HepG2 (cell line): Measurements from ENCODE around the gene PCSK6. TPM values are rescaled to one million over a fixed set of nuclear protein-coding genes. Genes with fewer than 3 reads are reported as not detected.

Experiments used
- CHCHD3 ChIP-seq: sonication (generic); formaldehyde crosslinking; IDR thresholded peaks from 2 replicates; pipeline ENCODE4 v1.8.0; 2022; ENCODE audit warnings: mild to moderate bottlenecking, missing genetic modification reagents, moderate library complexity
- EZH2 ChIP-seq: conservative IDR thresholded peaks from 2 replicates; pipeline ENCODE4 v1.6.1; 2012; ENCODE audit warnings: mild to moderate bottlenecking, low read depth, low read length, moderate library complexity
- HDAC6 ChIP-seq: fragments of 200-600 bp; sonication (generic); IDR thresholded peaks from 2 replicates; pipeline ENCODE4 v1.7.0; 2017; ENCODE audit warnings: mild to moderate bottlenecking, antibody characterized with exemption, low read length, low read depth
- HNF4G ChIP-seq, 2 experiments: sonication (generic) in 1 of 2; formaldehyde crosslinking in 1 of 2; IDR thresholded peaks; 2 replicates each; pipeline versions ENCODE4 v1.4.0 to v1.6.1; 2011 to 2020; ENCODE audit warnings: borderline replicate concordance in 2 of 2, low read depth in 2 of 2, mild to moderate bottlenecking in 2 of 2, low read length in 1 of 2, missing genetic modification reagents in 1 of 2, moderate library complexity in 1 of 2
- HOXA7 ChIP-seq: sonication (generic); formaldehyde crosslinking; IDR thresholded peaks from 2 replicates; pipeline ENCODE4 v1.8.1; 2022; ENCODE audit warnings: mild to moderate bottlenecking, missing genetic modification reagents, moderate library complexity
- HOXD1 ChIP-seq: sonication (generic); formaldehyde crosslinking; IDR thresholded peaks from 2 replicates; pipeline ENCODE4 v1.5.0; 2020; ENCODE audit warnings: missing genetic modification reagents
- IKZF1 ChIP-seq: fragments of 450-650 bp; IDR thresholded peaks from 2 replicates; pipeline ENCODE4 v1.7.1; 2016
- KLF15 ChIP-seq: sonication (generic); formaldehyde crosslinking; IDR thresholded peaks from 2 replicates; pipeline ENCODE4 v1.8.1; 2023; ENCODE audit warnings: borderline replicate concordance, mild to moderate bottlenecking, inconsistent platforms, missing genetic modification reagents, mixed read lengths
- KLF9 ChIP-seq: IDR thresholded peaks from 2 replicates; pipeline ENCODE4 v1.6.1; 2016; ENCODE audit warnings: low read depth
- MTA3 ChIP-seq: sonication (generic); formaldehyde crosslinking; IDR thresholded peaks from 2 replicates; pipeline ENCODE4 v1.4.0; 2020; ENCODE audit warnings: missing genetic modification reagents
- MZF1 ChIP-seq: sonication (generic); formaldehyde crosslinking; IDR thresholded peaks from 2 replicates; pipeline ENCODE4 v1.8.1; 2023; ENCODE audit warnings: mild to moderate bottlenecking, missing genetic modification reagents, borderline replicate concordance
- NPAS2 ChIP-seq: sonication (generic); formaldehyde crosslinking; IDR thresholded peaks from 2 replicates; pipeline ENCODE4 v1.8.0; 2022; ENCODE audit warnings: mild to moderate bottlenecking, missing genetic modification reagents, borderline replicate concordance
- REXO4 ChIP-seq: sonication (generic); formaldehyde crosslinking; IDR thresholded peaks from 2 replicates; pipeline ENCODE4 v1.8.0; 2022; ENCODE audit warnings: missing genetic modification reagents, mild to moderate bottlenecking, borderline replicate concordance
- RFX5 ChIP-seq: IDR thresholded peaks from 2 replicates; pipeline ENCODE4 v1.6.1; 2011; ENCODE audit warnings: low read depth, low read length, improper control_type of control experiment
- ZKSCAN5 ChIP-seq: sonication (generic); formaldehyde crosslinking; IDR thresholded peaks from 2 replicates; pipeline ENCODE4 v1.5.1; 2020; ENCODE audit warnings: mild to moderate bottlenecking, missing genetic modification reagents
- ZNF256 ChIP-seq: sonication (generic); formaldehyde crosslinking; conservative IDR thresholded peaks from 2 replicates; pipeline ENCODE4 v1.4.0; 2020; ENCODE audit warnings: missing genetic modification reagents
- ZNF263 ChIP-seq: sonication (generic); formaldehyde crosslinking; IDR thresholded peaks from 2 replicates; pipeline ENCODE4 v1.4.0; 2020; ENCODE audit warnings: missing genetic modification reagents
- ZNF30 ChIP-seq: sonication (generic); formaldehyde crosslinking; IDR thresholded peaks from 2 replicates; pipeline ENCODE4 v1.5.0; 2020; ENCODE audit warnings: mild to moderate bottlenecking, missing genetic modification reagents
- ZNF34 ChIP-seq: sonication (generic); formaldehyde crosslinking; IDR thresholded peaks from 2 replicates; pipeline ENCODE4 v1.4.0; 2020; ENCODE audit warnings: mild to moderate bottlenecking, missing genetic modification reagents, borderline replicate concordance
- ZNF367 ChIP-seq: sonication (generic); formaldehyde crosslinking; IDR thresholded peaks from 2 replicates; pipeline ENCODE4 v1.4.0; 2020; ENCODE audit warnings: missing genetic modification reagents, borderline replicate concordance
- ZNF383 ChIP-seq: sonication (generic); formaldehyde crosslinking; IDR thresholded peaks from 2 replicates; pipeline ENCODE4 v1.4.0; 2020; ENCODE audit warnings: missing genetic modification reagents, mild to moderate bottlenecking, borderline replicate concordance
- ZNF629 ChIP-seq: sonication (generic); formaldehyde crosslinking; conservative IDR thresholded peaks from 2 replicates; pipeline ENCODE4 v1.5.0; 2020; ENCODE audit warnings: missing genetic modification reagents
- ZNF777 ChIP-seq: sonication (generic); formaldehyde crosslinking; IDR thresholded peaks from 2 replicates; pipeline ENCODE4 v1.4.0; 2020; ENCODE audit warnings: missing genetic modification reagents
- ZNF782 ChIP-seq: sonication (generic); formaldehyde crosslinking; IDR thresholded peaks from 2 replicates; pipeline ENCODE4 v1.4.0; 2020; ENCODE audit warnings: missing genetic modification reagents, mild to moderate bottlenecking, borderline replicate concordance
- polyA plus RNA-seq, 8 experiments: library from polyadenylated mRNA; depleted of rRNA in 3 of 8; stranded (reverse) in 7 of 8; unstranded in 1 of 8; fragments of >200 nt; fragmentation: Illumina TruSeq in 4 of 8; extraction: Trizol in 4 of 8; gene quantifications; 2 replicates each; pipeline versions ENCODE4 v1.2.1 to v1.2.3, GENCODE V29; 2011 to 2016; ENCODE audit warnings: low read depth in 4 of 8, missing spikeins in 1 of 8, mixed read lengths in 1 of 8; ENCODE audit not compliant: insufficient read depth in 1 of 8
- total RNA-seq, 5 experiments: library from RNA; depleted of rRNA; stranded (reverse); fragments of >200 nt; fragmentation: Illumina TruSeq; extraction: Trizol; gene quantifications; 2 replicates each; pipeline ENCODE4 v1.2.3, GENCODE V29; 2016; ENCODE audit warnings: low read depth in 1 of 5
- TF ChIP-seq, protein P1 (sequence below): sonication (generic); formaldehyde crosslinking; IDR thresholded peaks from 2 replicates; pipeline ENCODE4 v1.8.1; 2023; ENCODE audit warnings: mild to moderate bottlenecking, inconsistent platforms, moderate library complexity, missing genetic modification reagents, borderline replicate concordance
- TF ChIP-seq, protein P2 (sequence below): sonication (generic); formaldehyde crosslinking; IDR thresholded peaks from 2 replicates; pipeline ENCODE4 v1.5.0; 2020; ENCODE audit warnings: missing genetic modification reagents, mild to moderate bottlenecking, borderline replicate concordance
- TF ChIP-seq, protein P3 (sequence below): IDR thresholded peaks from 2 replicates; pipeline ENCODE4 v1.6.1; 2016; ENCODE audit warnings: missing compliant biosample characterization, missing genetic modification reagents, borderline replicate concordance

PCSK6 gene
- total and polyA plus RNA-seq, 2 of the 13 experiments (the other 11 are each of a cell fraction or from before 2014, with no cell fraction given): 56.5 to 155 TPM

DNA sequence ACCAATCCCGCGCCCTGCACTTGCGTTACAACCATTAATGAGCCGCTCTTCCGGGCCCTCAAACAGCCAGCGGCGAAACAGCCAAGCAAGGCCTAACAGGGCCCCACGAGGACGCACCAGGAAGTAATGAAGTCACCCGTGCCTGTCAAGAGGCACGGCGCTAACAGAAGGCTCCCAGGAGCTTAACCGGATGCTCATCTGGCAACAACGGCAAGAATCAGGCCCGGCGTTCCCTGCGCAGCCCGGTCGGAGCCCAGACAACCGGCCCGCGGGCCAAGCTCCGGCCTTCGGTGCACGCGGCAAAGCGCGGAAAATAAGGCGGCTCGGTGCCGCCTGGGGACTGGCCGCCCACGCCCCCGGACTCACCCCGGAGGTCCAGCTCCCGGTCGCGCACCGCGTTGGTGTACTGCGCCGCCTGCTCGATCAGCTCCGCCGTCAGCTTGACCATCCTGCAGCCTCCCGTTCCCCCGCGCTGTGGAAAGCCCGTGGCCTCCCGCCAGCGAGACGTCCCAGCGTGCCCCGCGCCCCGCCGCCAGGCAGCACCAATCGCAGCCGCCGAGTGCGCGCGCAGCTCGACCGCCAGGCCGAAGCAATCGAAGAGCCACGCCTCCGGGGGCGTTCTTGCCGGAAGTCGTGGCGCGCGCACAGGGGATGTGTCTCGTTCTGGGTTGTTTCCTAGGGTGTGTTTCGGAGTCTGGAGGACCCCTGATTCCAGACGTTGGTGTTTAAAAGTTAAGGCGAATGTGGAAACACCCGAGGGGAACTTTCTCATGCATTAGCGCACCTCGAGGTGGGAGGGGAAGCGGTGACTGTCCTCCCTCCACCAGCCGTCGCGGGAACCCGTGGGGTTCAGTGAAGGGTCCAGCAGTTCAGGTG lies 194.5 kb downstream of the PCSK6 start, which contains the start of gene SNRPA1 (continued):
- TF ChIP-seq KLF9: no peak
- TF ChIP-seq, protein P1, sequence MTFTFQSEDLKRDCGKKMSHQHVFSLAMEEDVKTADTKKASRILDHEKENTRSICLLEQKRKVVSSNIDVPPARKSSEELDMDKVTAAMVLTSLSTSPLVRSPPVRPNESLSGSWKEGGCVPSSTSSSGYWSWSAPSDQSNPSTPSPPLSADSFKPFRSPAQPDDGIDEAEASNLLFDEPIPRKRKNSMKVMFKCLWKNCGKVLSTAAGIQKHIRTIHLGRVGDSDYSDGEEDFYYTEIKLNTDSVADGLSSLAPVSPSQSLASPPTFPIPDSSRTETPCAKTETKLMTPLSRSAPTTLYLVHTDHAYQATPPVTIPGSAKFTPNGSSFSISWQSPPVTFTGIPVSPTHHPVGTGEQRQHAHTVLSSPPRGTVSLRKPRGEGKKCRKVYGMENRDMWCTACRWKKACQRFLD (CRISPR knock-in tag): peak; percentile 79; the same call in 1 of the 2 replicates
- peak; percentile 22; the same call in 1 of the 2 replicates for TF ChIP-seq HNF4G (IDR thresholded peaks at IDR 0.05; ENCODE audit: borderline replicate concordance, low read depth, low read length)
- peak; percentile 57; the same call in 1 of the 2 replicates for TF ChIP-seq HNF4G (CRISPR knock-in tag; IDR thresholded peaks at IDR 0.05; ENCODE audit: borderline replicate concordance, low read depth)
- no peak for TF ChIP-seq MTA3 (CRISPR knock-in tag)
- TF ChIP-seq ZNF256: no peak; the same call in 1 of the 2 replicates
- TF ChIP-seq ZNF34 (CRISPR knock-in tag): peak; percentile 98; the same call in 1 of the 2 replicates
- peak; percentile 34; the same call in 1 of the 2 replicates for TF ChIP-seq ZNF263 (CRISPR knock-in tag)
- TF ChIP-seq KLF15: no peak
- peak; percentile 90 for TF ChIP-seq ZNF777 (CRISPR knock-in tag)
- peak; percentile 47; the same call in 1 of the 2 replicates for TF ChIP-seq ZNF383
- TF ChIP-seq MZF1 (CRISPR knock-in tag): no peak
- peak; percentile 79; the same call in 1 of the 2 replicates for TF ChIP-seq HOXD1 (CRISPR knock-in tag)
- TF ChIP-seq, protein P2, sequence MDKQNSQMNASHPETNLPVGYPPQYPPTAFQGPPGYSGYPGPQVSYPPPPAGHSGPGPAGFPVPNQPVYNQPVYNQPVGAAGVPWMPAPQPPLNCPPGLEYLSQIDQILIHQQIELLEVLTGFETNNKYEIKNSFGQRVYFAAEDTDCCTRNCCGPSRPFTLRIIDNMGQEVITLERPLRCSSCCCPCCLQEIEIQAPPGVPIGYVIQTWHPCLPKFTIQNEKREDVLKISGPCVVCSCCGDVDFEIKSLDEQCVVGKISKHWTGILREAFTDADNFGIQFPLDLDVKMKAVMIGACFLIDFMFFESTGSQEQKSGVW (CRISPR knock-in tag): no peak
- no peak for TF ChIP-seq RFX5
- 0 out of 2 replicates have a peak, but pooled peaks have one; percentile 18 for TF ChIP-seq NPAS2
- no peak for TF ChIP-seq IKZF1
- TF ChIP-seq HOXA7 (CRISPR knock-in tag): no peak
- TF ChIP-seq ZNF782: peak; percentile 86
- TF ChIP-seq ZNF30: peak; percentile 59; the same call in 1 of the 2 replicates
- no peak for TF ChIP-seq HDAC6
- TF ChIP-seq ZNF629 (CRISPR knock-in tag): no peak
- TF ChIP-seq, protein P3, sequence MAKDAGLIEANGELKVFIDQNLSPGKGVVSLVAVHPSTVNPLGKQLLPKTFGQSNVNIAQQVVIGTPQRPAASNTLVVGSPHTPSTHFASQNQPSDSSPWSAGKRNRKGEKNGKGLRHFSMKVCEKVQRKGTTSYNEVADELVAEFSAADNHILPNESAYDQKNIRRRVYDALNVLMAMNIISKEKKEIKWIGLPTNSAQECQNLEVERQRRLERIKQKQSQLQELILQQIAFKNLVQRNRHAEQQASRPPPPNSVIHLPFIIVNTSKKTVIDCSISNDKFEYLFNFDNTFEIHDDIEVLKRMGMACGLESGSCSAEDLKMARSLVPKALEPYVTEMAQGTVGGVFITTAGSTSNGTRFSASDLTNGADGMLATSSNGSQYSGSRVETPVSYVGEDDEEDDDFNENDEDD (CRISPR knock-in tag): peak; percentile 94
- no peak for TF ChIP-seq EZH2
- no peak; the same call in 1 of the 2 replicates for TF ChIP-seq ZNF367 (CRISPR knock-in tag)
- no peak for TF ChIP-seq CHCHD3
- no peak for TF ChIP-seq ZKSCAN5
- TF ChIP-seq REXO4 (CRISPR knock-in tag): no peak
